Measurements from ENCODE around the gene CES4A. TPM values are rescaled to one million over a fixed set of nuclear protein-coding genes. Genes with fewer than 3 reads are reported as not detected.

CES4A gene
- total RNA-seq, 1 experiment from 2014 or later, result 1.9 TPM

DNA sequence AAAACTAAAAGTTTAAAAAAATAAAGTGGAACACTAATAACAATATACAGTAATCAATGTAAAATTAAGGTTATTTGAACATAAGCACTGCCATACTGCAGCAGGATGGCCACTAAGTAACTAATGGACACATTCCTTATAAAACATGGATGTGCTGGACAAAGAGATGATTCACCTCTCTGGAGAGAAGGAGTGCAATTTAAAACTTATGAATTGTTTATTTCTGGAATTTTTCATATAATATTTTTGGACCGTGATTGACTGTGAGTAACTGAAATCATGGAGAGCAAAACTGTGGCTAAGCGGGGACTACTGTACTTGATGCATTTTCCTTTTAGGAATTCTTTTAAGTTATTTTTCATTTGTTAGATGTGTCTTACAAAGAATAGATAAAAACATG is 62.4 kb downstream of the CES4A start:
- H3K4me1 ChIP-seq (ENCODE audit: insufficient read depth, low read length), result no peaks in the 10 kb centered on the region
- no peak overlapping the region for H2BK5ac ChIP-seq (ENCODE audit: insufficient read length, low read length)
- H3K18ac ChIP-seq (ENCODE audit: insufficient read length, low read depth, low read length), result no peak overlapping the region
- H3K79me2 ChIP-seq (ENCODE audit: insufficient read depth, low read length), result no peaks in the 10 kb centered on the region
- H3K23ac ChIP-seq (ENCODE audit: insufficient read length, low read depth, low read length), result no peak overlapping the region
- Mint-ChIP-seq H3K4me1 (peaks cover 13% of the 10 kb centered on the region in 2 experiments), H3K9me3 (no peaks in the 10 kb centered on the region), H3K27ac (no peak overlapping the region), H3K36me3 (ENCODE audit: insufficient read depth in 1 of 3, low read depth in 3 of 3) (peaks cover 0 to 24% (median 4%) of the 10 kb centered on the region in 3 experiments; a peak in 3 of 7 replicates), H3K4me3 (no peak overlapping the region), H3K27me3 (ENCODE audit: low read depth) (no peaks in the 10 kb centered on the region)
- DNase-seq, result no peak
- no peak overlapping the region for H4K5ac ChIP-seq (ENCODE audit: insufficient read length, low read depth, low read length)
- H3K23me2 ChIP-seq (ENCODE audit: insufficient read length, low read depth, low read length, poor library complexity, severe bottlenecking), result no peaks in the 10 kb centered on the region
- no peaks in the 10 kb centered on the region for H3K27me3 ChIP-seq (ENCODE audit: insufficient read depth, low read length)
- H2BK15ac ChIP-seq (ENCODE audit: low read depth, low read length), result no peak overlapping the region
- H2BK120ac ChIP-seq (ENCODE audit: low read depth, low read length, poor library complexity, severe bottlenecking), result no peak overlapping the region
- no peak overlapping the region for H3K56ac ChIP-seq (ENCODE audit: insufficient read length, low read depth, low read length)
- no CpG with 5 or more reads among the region's 2 CpGs for WGBS (ENCODE audit: extremely low coverage, insufficient read length, low lambda C conversion rate)
- no peak overlapping the region for H3K4ac ChIP-seq (ENCODE audit: low read depth, low read length)
- H4K20me1 ChIP-seq (ENCODE audit: control insufficient read depth, insufficient read depth, insufficient read length), result no peaks in the 10 kb centered on the region
- H4K91ac ChIP-seq (ENCODE audit: insufficient read length, low read depth, low read length), result no peak overlapping the region
- H2AK5ac ChIP-seq (ENCODE audit: insufficient read length, low read length), result no peak overlapping the region
- H2BK12ac ChIP-seq (ENCODE audit: insufficient read length, low read depth, low read length), result no peak overlapping the region
- H3K27ac ChIP-seq (ENCODE audit: insufficient read length, low read depth, low read length), result no peak overlapping the region
- H3K79me1 ChIP-seq (ENCODE audit: insufficient read depth, low read depth, low read length, poor library complexity, severe bottlenecking), result no peaks in the 10 kb centered on the region
- no peak overlapping the region for H3K4me2 ChIP-seq (ENCODE audit: insufficient read depth, insufficient read length, low read length)
- no peak overlapping the region for H3K9ac ChIP-seq (ENCODE audit: extremely low read depth, insufficient read length, low read length)
- no peak overlapping the region for H2AFZ ChIP-seq (ENCODE audit: low read length)
- no peak overlapping the region for H4K8ac ChIP-seq (replicated peaks; ENCODE audit: insufficient read length, low read depth, low read length)
- TF ChIP-seq, protein P1, sequence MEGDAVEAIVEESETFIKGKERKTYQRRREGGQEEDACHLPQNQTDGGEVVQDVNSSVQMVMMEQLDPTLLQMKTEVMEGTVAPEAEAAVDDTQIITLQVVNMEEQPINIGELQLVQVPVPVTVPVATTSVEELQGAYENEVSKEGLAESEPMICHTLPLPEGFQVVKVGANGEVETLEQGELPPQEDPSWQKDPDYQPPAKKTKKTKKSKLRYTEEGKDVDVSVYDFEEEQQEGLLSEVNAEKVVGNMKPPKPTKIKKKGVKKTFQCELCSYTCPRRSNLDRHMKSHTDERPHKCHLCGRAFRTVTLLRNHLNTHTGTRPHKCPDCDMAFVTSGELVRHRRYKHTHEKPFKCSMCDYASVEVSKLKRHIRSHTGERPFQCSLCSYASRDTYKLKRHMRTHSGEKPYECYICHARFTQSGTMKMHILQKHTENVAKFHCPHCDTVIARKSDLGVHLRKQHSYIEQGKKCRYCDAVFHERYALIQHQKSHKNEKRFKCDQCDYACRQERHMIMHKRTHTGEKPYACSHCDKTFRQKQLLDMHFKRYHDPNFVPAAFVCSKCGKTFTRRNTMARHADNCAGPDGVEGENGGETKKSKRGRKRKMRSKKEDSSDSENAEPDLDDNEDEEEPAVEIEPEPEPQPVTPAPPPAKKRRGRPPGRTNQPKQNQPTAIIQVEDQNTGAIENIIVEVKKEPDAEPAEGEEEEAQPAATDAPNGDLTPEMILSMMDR (conservative IDR thresholded peaks at IDR 0.05), result no peak
- H3T11ph ChIP-seq (ENCODE audit: low read length), result no peak overlapping the region
- no peak overlapping the region for H2BK20ac ChIP-seq (ENCODE audit: low read depth, low read length, poor library complexity, severe bottlenecking)
- no peak overlapping the region for H3K14ac ChIP-seq (ENCODE audit: insufficient read depth, low read length)
- no peaks in the 10 kb centered on the region for H3K9me3 ChIP-seq (ENCODE audit: control insufficient read depth, low read depth, low read length)

Data from H9 (cell line).